Urinary bladder (tissue), 4 donors: ENCODE results near the gene WDFY2. TPM values are rescaled to one million over a fixed set of nuclear protein-coding genes. Genes with fewer than 3 reads are reported as not detected.

Experiments used
- DNase-seq: peaks from one replicate; pipeline ENCODE4 v3.0.0-alpha.2; 2015; ENCODE audit errors: extremely low spot score
- H3K27ac ChIP-seq: one replicate; pipeline ENCODE4 v1.5.1; 2013; ENCODE audit warnings: low read depth, mild to moderate bottlenecking, moderate library complexity
- H3K36me3 ChIP-seq: one replicate; pipeline ENCODE4 v1.6.1; 2013; ENCODE audit warnings: mild to moderate bottlenecking, moderate library complexity; ENCODE audit not compliant: insufficient read depth
- H3K4me1 ChIP-seq: one replicate; pipeline ENCODE4 v1.6.1; 2013; ENCODE audit warnings: mild to moderate bottlenecking, moderate library complexity; ENCODE audit not compliant: insufficient read depth
- H3K4me3 ChIP-seq: one replicate; pipeline ENCODE4 v1.5.1; 2013; ENCODE audit warnings: low read depth, low read length
- WGBS: extraction: QIAGEN DNeasy Blood & Tissue Kit; methylation state at CpG from one replicate; pipeline ENCODE4 v1.1.7; 2013; 5-methylcytosine and 5-hydroxymethylcytosine counted together
- polyA plus RNA-seq: library from polyadenylated mRNA; stranded (reverse); fragments of 200-250 nt; gene quantifications from one replicate; pipeline ENCODE4 v1.2.3, GENCODE V29; 2013
- total RNA-seq: library from RNA; depleted of rRNA; stranded (reverse); fragments of >200 nt; gene quantifications from one replicate; pipeline ENCODE4 v1.2.3, GENCODE V29; 2014
- donor health status: healthy with polysubstance abuse.
- donor health status: healthy.

Gene WDFY2
- total and polyA plus RNA-seq, 2 donors = 5.2 to 14.5 TPM

- Histone ChIP-seq H3K4me1 (no peaks in the 10 kb centered on the region), H3K36me3 (no peaks in the 10 kb centered on the region), H3K27ac (no peak overlapping the region), H3K4me3 (no peak overlapping the region)
- no peak for DNase-seq
- WGBS = 85% methylated on average over 3 of the region's 3 CpGs
Observed at GRCh38 chr13:51733374-51734298, 149.4 kb downstream of the WDFY2 start.

- Histone ChIP-seq H3K27ac (no peak overlapping the region), H3K4me3 (no peak overlapping the region), H3K36me3 (no peaks in the 10 kb centered on the region), H3K4me1 (no peaks in the 10 kb centered on the region)
- WGBS = 91% methylated on average over 2 of the region's 2 CpGs
- DNase-seq = no peak
Observed at GRCh38 chr13:51734786-51735185, 150.5 kb downstream of the WDFY2 start.

- DNase-seq = no peak
- 95% methylated on average over 3 of the region's 3 CpGs for whole genome bisulfite sequencing
Observed at GRCh38 chr13:51737609-51738008, 153.3 kb downstream of the WDFY2 start.

GRCh38 chr13:51738226-51738905 is 154.1 kb downstream of the WDFY2 start:
- no peaks in the 10 kb centered on the region for H3K36me3 ChIP-seq
- DNase-seq = no peak
- H3K27ac ChIP-seq = no peak overlapping the region
- 94% methylated on average over 2 of the region's 2 CpGs for WGBS
- H3K4me3 ChIP-seq = no peak overlapping the region
- H3K4me1 ChIP-seq = no peaks in the 10 kb centered on the region

More at GRCh38 chr13:51737609-51738008, 153.3 kb downstream of the WDFY2 start:
- Histone ChIP-seq H3K36me3 (no peaks in the 10 kb centered on the region), H3K4me1 (no peaks in the 10 kb centered on the region), H3K27ac (no peak overlapping the region), H3K4me3 (no peak overlapping the region)

- Histone ChIP-seq H3K4me3 (no peak overlapping the region), H3K36me3 (no peaks in the 10 kb centered on the region), H3K4me1 (no peaks in the 10 kb centered on the region), H3K27ac (no peak overlapping the region)
- DNase-seq = peak; percentile 15
- WGBS = 61% methylated on average over 6 of the region's 6 CpGs
Observed at GRCh38 chr13:51739027-51739764, 154.9 kb downstream of the WDFY2 start.

GRCh38 chr13:51740698-51741097 is 156.4 kb downstream of the WDFY2 start:
- WGBS = 43% methylated on average over 5 of the region's 5 CpGs
- Histone ChIP-seq H3K27ac (no peak overlapping the region), H3K4me3 (no peak overlapping the region), H3K4me1 (no peaks in the 10 kb centered on the region), H3K36me3 (no peaks in the 10 kb centered on the region)
- DNase-seq = no peak

- DNase-seq = no peak
- Histone ChIP-seq H3K36me3 (no peaks in the 10 kb centered on the region), H3K4me1 (no peaks in the 10 kb centered on the region), H3K4me3 (no peak overlapping the region), H3K27ac (no peak overlapping the region)
- 88% methylated on average over 2 of the region's 2 CpGs for WGBS
Observed at GRCh38 chr13:51742031-51742430, 157.8 kb downstream of the WDFY2 start.

GRCh38 chr13:51742611-51743010 is 158.3 kb downstream of the WDFY2 start:
- no peak overlapping the region for H3K4me3 ChIP-seq
- H3K4me1 ChIP-seq = no peaks in the 10 kb centered on the region
- no peaks in the 10 kb centered on the region for H3K36me3 ChIP-seq
- no peak for DNase-seq
- no peak overlapping the region for H3K27ac ChIP-seq
- 98% methylated on average over 2 of the region's 2 CpGs for WGBS

GRCh38 chr13:51745243-51745642 is 161.0 kb downstream of the WDFY2 start:
- DNase-seq = no peak
- Histone ChIP-seq H3K4me3 (no peak overlapping the region), H3K36me3 (no peaks in the 10 kb centered on the region), H3K4me1 (no peaks in the 10 kb centered on the region), H3K27ac (no peak overlapping the region)
- 88% methylated on average over 2 of the region's 2 CpGs for WGBS

- DNase-seq = no peak
- 75% methylated on average over 2 of the region's 2 CpGs for WGBS
- no peaks in the 10 kb centered on the region for H3K4me1 ChIP-seq
- no peak overlapping the region for H3K4me3 ChIP-seq
- H3K36me3 ChIP-seq = no peaks in the 10 kb centered on the region
- no peak overlapping the region for H3K27ac ChIP-seq
Observed at GRCh38 chr13:51746802-51747201, 162.5 kb downstream of the WDFY2 start.

- no peaks in the 10 kb centered on the region for H3K4me1 ChIP-seq
- H3K36me3 ChIP-seq = no peaks in the 10 kb centered on the region
- H3K4me3 ChIP-seq = no peak overlapping the region
- no peak overlapping the region for H3K27ac ChIP-seq
- 96% methylated on average over 9 of the region's 9 CpGs for WGBS
- no peak for DNase-seq
Observed at GRCh38 chr13:51747438-51748434, 163.5 kb downstream of the WDFY2 start.

GRCh38 chr13:51756651-51757050 is 172.4 kb downstream of the WDFY2 start:
- Histone ChIP-seq H3K27ac (no peak overlapping the region), H3K36me3 (peaks cover 2% of the 10 kb centered on the region), H3K4me3 (no peak overlapping the region), H3K4me1 (no peaks in the 10 kb centered on the region)
- DNase-seq = no peak
- WGBS = 94% methylated on average over 2 of the region's 2 CpGs

- Histone ChIP-seq H3K27ac (no peak overlapping the region), H3K4me3 (no peak overlapping the region), H3K4me1 (no peaks in the 10 kb centered on the region), H3K36me3 (peaks cover 2% of the 10 kb centered on the region)
- no peak for DNase-seq
- WGBS = 83% methylated on average over 6 of the region's 6 CpGs
Observed at GRCh38 chr13:51758691-51759090, 174.4 kb downstream of the WDFY2 start.
